HepG2 (cell line): ENCODE data around the gene RNF208. TPM values are rescaled to one million over a fixed set of nuclear protein-coding genes. Genes with fewer than 3 reads are reported as not detected.

Experiments
- CBX2 ChIP-seq, 2 experiments: fragments of 200-600 bp in 1 of 2; sonication (generic); formaldehyde crosslinking in 1 of 2; IDR thresholded peaks; 2 replicates each; pipeline versions ENCODE4 v1.7.0 to v1.8.1; 2018 to 2022; ENCODE audit warnings: low read depth in 2 of 2, low read length in 1 of 2, mild to moderate bottlenecking in 1 of 2, missing genetic modification reagents in 1 of 2
- HNRNPUL1 ChIP-seq: fragments of 200-400 bp; formaldehyde crosslinking; IDR thresholded peaks from 2 replicates; pipeline ENCODE4 v1.6.1; 2017; ENCODE audit warnings: low read depth, mild to moderate bottlenecking, low read length, moderate library complexity
- KDM1A ChIP-seq: IDR thresholded peaks from 2 replicates; pipeline ENCODE4 v1.6.1; 2016; ENCODE audit warnings: missing compliant biosample characterization
- NR2F6 ChIP-seq, 2 experiments: IDR thresholded peaks; 2 replicates each; pipeline ENCODE4 v1.6.1; 2016; ENCODE audit warnings: antibody characterized with exemption in 1 of 2, mild to moderate bottlenecking in 1 of 2
- SMYD3 ChIP-seq: sonication (generic); formaldehyde crosslinking; IDR thresholded peaks from 2 replicates; pipeline ENCODE4 v1.8.1; 2023; ENCODE audit warnings: mild to moderate bottlenecking, missing genetic modification reagents
- ZNF484 ChIP-seq: sonication (generic); formaldehyde crosslinking; IDR thresholded peaks from 2 replicates; pipeline ENCODE4 v1.5.1; 2020; ENCODE audit warnings: mild to moderate bottlenecking, low read depth, missing genetic modification reagents, borderline replicate concordance
- ZNF7 ChIP-seq: IDR thresholded peaks from 2 replicates; pipeline ENCODE4 v1.6.1; 2016; ENCODE audit warnings: missing biosample characterization, missing genetic modification reagents
- polyA plus RNA-seq, 8 experiments: library from polyadenylated mRNA; depleted of rRNA in 3 of 8; stranded (reverse) in 7 of 8; unstranded in 1 of 8; fragments of >200 nt; fragmentation: Illumina TruSeq in 4 of 8; extraction: Trizol in 4 of 8; gene quantifications; 2 replicates each; pipeline versions ENCODE4 v1.2.1 to v1.2.3, GENCODE V29; 2011 to 2016; ENCODE audit warnings: low read depth in 4 of 8, missing spikeins in 1 of 8, mixed read lengths in 1 of 8; ENCODE audit not compliant: insufficient read depth in 1 of 8
- total RNA-seq, 5 experiments: library from RNA; depleted of rRNA; stranded (reverse); fragments of >200 nt; fragmentation: Illumina TruSeq; extraction: Trizol; gene quantifications; 2 replicates each; pipeline ENCODE4 v1.2.3, GENCODE V29; 2016; ENCODE audit warnings: low read depth in 1 of 5
- TF ChIP-seq, protein P1 (sequence below): sonication (generic); formaldehyde crosslinking; conservative IDR thresholded peaks from 2 replicates; pipeline ENCODE4 v1.8.0; 2022; ENCODE audit warnings: mild to moderate bottlenecking, moderate library complexity, missing genetic modification reagents
- TF ChIP-seq, protein P2 (sequence below): sonication (generic); formaldehyde crosslinking; IDR thresholded peaks from 2 replicates; pipeline ENCODE4 v1.4.0; 2020; ENCODE audit warnings: mild to moderate bottlenecking, missing genetic modification reagents
- TF ChIP-seq, protein P3 (sequence below): sonication (generic); formaldehyde crosslinking; IDR thresholded peaks from 2 replicates; pipeline ENCODE4 v1.5.0; 2020; ENCODE audit warnings: mild to moderate bottlenecking, missing genetic modification reagents, borderline replicate concordance
- TF ChIP-seq, protein P4 (sequence below): sonication (generic); formaldehyde crosslinking; IDR thresholded peaks from 2 replicates; pipeline ENCODE4 v1.5.1; 2020; ENCODE audit warnings: missing genetic modification reagents, mild to moderate bottlenecking, borderline replicate concordance
- TF ChIP-seq, protein P5 (sequence below): sonication (generic); formaldehyde crosslinking; IDR thresholded peaks from 2 replicates; pipeline ENCODE4 v1.5.0; 2020; ENCODE audit warnings: missing genetic modification reagents

Gene RNF208
- total and polyA plus RNA-seq, 2 of the 13 experiments (the other 11 are each of a cell fraction or from before 2014, with no cell fraction given), result 1.6 to 2.1 TPM

DNA sequence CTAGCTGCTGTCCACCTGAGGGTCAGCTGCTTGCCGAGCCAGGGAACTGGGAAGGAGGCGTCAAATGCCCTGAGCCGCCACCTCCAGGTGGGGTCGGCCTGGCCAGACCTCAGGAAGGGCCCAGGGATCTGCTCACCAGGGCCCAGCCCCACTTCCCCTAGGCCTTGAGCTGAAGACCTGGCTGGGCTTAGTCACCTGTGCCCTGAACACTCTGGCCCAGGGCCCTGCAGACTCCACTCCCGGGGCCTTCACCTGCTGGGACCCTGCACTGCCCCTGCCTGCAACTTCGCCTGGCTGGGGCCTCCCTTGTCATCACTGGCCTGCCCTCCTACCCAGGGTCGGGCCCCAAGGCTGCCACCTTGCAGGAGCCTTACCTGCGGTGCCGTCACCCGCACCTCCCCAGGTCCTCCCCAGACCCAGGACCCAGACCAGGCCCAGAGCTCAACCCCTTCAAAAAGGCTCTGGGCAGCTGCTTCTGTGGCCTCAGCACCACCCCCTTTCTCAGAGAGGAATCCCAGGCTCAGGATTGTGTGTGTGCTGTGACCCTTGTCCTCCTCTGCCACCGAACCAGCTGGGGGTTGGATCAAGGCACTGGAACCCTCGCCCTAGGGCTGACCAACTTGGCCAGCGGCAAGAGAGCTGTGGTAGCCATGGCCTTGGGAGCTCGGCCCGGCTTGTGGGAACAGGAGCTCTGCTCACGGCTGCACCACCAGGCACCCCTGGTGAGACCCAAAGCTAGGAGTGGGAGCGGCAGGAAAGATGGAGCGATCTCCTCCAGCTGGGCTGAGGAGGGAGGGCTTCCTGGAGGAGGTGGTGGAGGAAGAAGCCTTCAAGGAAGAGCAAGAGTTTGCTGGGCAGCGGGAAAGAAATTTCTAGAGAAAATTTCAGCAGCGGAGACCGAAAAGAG, 31.9 kb upstream of the RNF208 start (continued):
- TF ChIP-seq, protein P1, sequence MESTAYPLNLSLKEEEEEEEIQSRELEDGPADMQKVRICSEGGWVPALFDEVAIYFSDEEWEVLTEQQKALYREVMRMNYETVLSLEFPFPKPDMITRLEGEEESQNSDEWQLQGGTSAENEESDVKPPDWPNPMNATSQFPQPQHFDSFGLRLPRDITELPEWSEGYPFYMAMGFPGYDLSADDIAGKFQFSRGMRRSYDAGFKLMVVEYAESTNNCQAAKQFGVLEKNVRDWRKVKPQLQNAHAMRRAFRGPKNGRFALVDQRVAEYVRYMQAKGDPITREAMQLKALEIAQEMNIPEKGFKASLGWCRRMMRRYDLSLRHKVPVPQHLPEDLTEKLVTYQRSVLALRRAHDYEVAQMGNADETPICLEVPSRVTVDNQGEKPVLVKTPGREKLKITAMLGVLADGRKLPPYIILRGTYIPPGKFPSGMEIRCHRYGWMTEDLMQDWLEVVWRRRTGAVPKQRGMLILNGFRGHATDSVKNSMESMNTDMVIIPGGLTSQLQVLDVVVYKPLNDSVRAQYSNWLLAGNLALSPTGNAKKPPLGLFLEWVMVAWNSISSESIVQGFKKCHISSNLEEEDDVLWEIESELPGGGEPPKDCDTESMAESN (CRISPR knock-in tag), result 0 out of 2 replicates have a peak, but pooled peaks have one; percentile 43
- TF ChIP-seq, protein P2, sequence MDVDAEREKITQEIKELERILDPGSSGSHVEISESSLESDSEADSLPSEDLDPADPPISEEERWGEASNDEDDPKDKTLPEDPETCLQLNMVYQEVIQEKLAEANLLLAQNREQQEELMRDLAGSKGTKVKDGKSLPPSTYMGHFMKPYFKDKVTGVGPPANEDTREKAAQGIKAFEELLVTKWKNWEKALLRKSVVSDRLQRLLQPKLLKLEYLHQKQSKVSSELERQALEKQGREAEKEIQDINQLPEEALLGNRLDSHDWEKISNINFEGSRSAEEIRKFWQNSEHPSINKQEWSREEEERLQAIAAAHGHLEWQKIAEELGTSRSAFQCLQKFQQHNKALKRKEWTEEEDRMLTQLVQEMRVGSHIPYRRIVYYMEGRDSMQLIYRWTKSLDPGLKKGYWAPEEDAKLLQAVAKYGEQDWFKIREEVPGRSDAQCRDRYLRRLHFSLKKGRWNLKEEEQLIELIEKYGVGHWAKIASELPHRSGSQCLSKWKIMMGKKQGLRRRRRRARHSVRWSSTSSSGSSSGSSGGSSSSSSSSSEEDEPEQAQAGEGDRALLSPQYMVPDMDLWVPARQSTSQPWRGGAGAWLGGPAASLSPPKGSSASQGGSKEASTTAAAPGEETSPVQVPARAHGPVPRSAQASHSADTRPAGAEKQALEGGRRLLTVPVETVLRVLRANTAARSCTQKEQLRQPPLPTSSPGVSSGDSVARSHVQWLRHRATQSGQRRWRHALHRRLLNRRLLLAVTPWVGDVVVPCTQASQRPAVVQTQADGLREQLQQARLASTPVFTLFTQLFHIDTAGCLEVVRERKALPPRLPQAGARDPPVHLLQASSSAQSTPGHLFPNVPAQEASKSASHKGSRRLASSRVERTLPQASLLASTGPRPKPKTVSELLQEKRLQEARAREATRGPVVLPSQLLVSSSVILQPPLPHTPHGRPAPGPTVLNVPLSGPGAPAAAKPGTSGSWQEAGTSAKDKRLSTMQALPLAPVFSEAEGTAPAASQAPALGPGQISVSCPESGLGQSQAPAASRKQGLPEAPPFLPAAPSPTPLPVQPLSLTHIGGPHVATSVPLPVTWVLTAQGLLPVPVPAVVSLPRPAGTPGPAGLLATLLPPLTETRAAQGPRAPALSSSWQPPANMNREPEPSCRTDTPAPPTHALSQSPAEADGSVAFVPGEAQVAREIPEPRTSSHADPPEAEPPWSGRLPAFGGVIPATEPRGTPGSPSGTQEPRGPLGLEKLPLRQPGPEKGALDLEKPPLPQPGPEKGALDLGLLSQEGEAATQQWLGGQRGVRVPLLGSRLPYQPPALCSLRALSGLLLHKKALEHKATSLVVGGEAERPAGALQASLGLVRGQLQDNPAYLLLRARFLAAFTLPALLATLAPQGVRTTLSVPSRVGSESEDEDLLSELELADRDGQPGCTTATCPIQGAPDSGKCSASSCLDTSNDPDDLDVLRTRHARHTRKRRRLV (CRISPR knock-in tag), result no peak
- no peak for TF ChIP-seq ZNF484
- no peak for TF ChIP-seq CBX2 (IDR thresholded peaks at IDR 0.05; ENCODE audit: low read depth, low read length)
- TF ChIP-seq CBX2 (CRISPR knock-in tag; IDR thresholded peaks at IDR 0.05; ENCODE audit: low read depth), result no peak
- TF ChIP-seq, protein P3, sequence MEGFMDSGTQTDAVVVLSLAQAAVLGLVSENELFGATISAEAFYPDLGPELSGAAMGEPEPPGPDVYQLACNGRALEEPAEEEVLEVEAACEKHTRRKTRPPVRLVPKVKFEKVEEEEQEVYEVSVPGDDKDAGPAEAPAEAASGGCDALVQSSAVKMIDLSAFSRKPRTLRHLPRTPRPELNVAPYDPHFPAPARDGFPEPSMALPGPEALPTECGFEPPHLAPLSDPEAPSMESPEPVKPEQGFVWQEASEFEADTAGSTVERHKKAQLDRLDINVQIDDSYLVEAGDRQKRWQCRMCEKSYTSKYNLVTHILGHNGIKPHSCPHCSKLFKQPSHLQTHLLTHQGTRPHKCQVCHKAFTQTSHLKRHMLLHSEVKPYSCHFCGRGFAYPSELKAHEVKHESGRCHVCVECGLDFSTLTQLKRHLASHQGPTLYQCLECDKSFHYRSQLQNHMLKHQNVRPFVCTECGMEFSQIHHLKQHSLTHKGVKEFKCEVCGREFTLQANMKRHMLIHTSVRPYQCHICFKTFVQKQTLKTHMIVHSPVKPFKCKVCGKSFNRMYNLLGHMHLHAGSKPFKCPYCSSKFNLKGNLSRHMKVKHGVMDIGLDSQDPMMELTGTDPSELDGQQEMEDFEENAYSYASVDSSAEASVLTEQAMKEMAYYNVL (CRISPR knock-in tag), result 0 out of 2 replicates have a peak, but pooled peaks have one; percentile 45
- no peak for TF ChIP-seq SMYD3
- TF ChIP-seq NR2F6 (IDR thresholded peaks at IDR 0.05), result peak; percentile 9; the same call in 1 of the 2 replicates
- no peak for TF ChIP-seq NR2F6 (CRISPR knock-in tag; IDR thresholded peaks at IDR 0.05)
- TF ChIP-seq, protein P4, sequence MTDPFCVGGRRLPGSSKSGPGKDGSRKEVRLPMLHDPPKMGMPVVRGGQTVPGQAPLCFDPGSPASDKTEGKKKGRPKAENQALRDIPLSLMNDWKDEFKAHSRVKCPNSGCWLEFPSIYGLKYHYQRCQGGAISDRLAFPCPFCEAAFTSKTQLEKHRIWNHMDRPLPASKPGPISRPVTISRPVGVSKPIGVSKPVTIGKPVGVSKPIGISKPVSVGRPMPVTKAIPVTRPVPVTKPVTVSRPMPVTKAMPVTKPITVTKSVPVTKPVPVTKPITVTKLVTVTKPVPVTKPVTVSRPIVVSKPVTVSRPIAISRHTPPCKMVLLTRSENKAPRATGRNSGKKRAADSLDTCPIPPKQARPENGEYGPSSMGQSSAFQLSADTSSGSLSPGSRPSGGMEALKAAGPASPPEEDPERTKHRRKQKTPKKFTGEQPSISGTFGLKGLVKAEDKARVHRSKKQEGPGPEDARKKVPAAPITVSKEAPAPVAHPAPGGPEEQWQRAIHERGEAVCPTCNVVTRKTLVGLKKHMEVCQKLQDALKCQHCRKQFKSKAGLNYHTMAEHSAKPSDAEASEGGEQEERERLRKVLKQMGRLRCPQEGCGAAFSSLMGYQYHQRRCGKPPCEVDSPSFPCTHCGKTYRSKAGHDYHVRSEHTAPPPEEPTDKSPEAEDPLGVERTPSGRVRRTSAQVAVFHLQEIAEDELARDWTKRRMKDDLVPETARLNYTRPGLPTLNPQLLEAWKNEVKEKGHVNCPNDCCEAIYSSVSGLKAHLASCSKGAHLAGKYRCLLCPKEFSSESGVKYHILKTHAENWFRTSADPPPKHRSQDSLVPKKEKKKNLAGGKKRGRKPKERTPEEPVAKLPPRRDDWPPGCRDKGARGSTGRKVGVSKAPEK, result no peak
- no peak for TF ChIP-seq HNRNPUL1
- TF ChIP-seq ZNF7 (CRISPR knock-in tag), result no peak
- no peak for TF ChIP-seq KDM1A
- TF ChIP-seq, protein P5, sequence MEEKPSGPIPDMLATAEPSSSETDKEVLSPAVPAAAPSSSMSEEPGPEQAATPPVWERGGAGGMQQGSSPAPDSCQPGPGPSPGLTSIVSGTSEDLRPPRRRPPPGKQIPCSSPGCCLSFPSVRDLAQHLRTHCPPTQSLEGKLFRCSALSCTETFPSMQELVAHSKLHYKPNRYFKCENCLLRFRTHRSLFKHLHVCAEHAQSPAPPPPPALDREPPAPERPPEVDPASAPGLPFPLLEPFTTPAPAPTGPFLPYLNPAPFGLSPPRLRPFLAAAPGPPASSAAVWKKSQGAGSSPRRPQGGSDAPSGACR, result no peak
